ENCODE measurements around the gene CUL3. TPM values are rescaled to one million over a fixed set of nuclear protein-coding genes. Genes with fewer than 3 reads are reported as not detected.
A peak's percentile ranks its signal among the peaks of the same experiment; 100 is the strongest.
"Not testable (repeated sequence)": the region's sequence is repeated elsewhere in the genome, so short reads cannot be mapped to it uniquely, and the experiment has no call there.

CUL3 gene
- total RNA-seq, 2 experiments from 2014 or later, result 74.9 to 77.4 TPM

- H3K9me3 Mint-ChIP-seq, H3K27me3 Mint-ChIP-seq, H3K4me3 Mint-ChIP-seq, POLR2A ChIA-PET, H3K27ac Mint-ChIP-seq, CTCF ChIA-PET, DNase-seq: not testable (repeated sequence)
- peaks cover 51% of the 10 kb centered on the region for H3K36me3 Mint-ChIP-seq (ENCODE audit: low read depth)
- H3K4me1 Mint-ChIP-seq, result peaks cover 28% of the 10 kb centered on the region
Measured at GRCh38 chr2:224485081-224486014, 99.8 kb downstream of the CUL3 start.

GRCh38 chr2:224479826-224480225, 105.3 kb downstream of the CUL3 start:
- Mint-ChIP-seq H3K4me3 (no peak overlapping the region), H3K27ac (no peak overlapping the region), H3K27me3 (no peaks in the 10 kb centered on the region), H3K9me3 (no peaks in the 10 kb centered on the region), H3K36me3 (ENCODE audit: low read depth) (peaks cover 35% of the 10 kb centered on the region), H3K4me1 (peaks cover 7% of the 10 kb centered on the region)
- POLR2A ChIA-PET, result no interaction called here
- DNase-seq, result no peak
- CTCF ChIA-PET, result no interaction called here

- POLR2A ChIA-PET, result no interaction called here
- Mint-ChIP-seq H3K27ac (no peak overlapping the region), H3K36me3 (ENCODE audit: low read depth) (peaks cover 29% of the 10 kb centered on the region), H3K27me3 (no peaks in the 10 kb centered on the region), H3K9me3 (no peaks in the 10 kb centered on the region), H3K4me1 (no peaks in the 10 kb centered on the region), H3K4me3 (no peak overlapping the region)
- CTCF ChIA-PET, result interaction anchor here (0.6 to 0.7 kb wide), 3 partner anchors 26 to 523 kb away, joined by 3 to 4 read pairs (median 3); no protein-coding TSS in a partner anchor
- DNase-seq, result no peak
Measured at GRCh38 chr2:224472827-224473226, 112.3 kb downstream of the CUL3 start.

- DNase-seq, result no peak
- Mint-ChIP-seq H3K9me3 (no peaks in the 10 kb centered on the region), H3K27me3 (no peaks in the 10 kb centered on the region), H3K4me3 (no peak overlapping the region), H3K36me3 (ENCODE audit: low read depth) (peaks cover 23% of the 10 kb centered on the region), H3K27ac (no peak overlapping the region), H3K4me1 (no peaks in the 10 kb centered on the region)
- CTCF ChIA-PET, result interaction anchor here (0.7 kb wide), 1 partner anchor 36 kb away, joined by 3 read pairs; no protein-coding TSS in a partner anchor
- POLR2A ChIA-PET, result no interaction called here
Measured at GRCh38 chr2:224472137-224472536, 113.0 kb downstream of the CUL3 start.

- no peak overlapping the region for H3K4me3 Mint-ChIP-seq
- H3K36me3 Mint-ChIP-seq (ENCODE audit: low read depth), result peaks cover 8% of the 10 kb centered on the region
- H3K27ac Mint-ChIP-seq, result no peak overlapping the region
- ChIA-PET CTCF (no interaction called here), POLR2A (no interaction called here)
- H3K4me1 Mint-ChIP-seq, result peaks cover 2% of the 10 kb centered on the region
- no peak for DNase-seq
- H3K27me3 Mint-ChIP-seq, result no peaks in the 10 kb centered on the region
- peaks cover 1% of the 10 kb centered on the region for H3K9me3 Mint-ChIP-seq
Measured at GRCh38 chr2:224469374-224469964, 115.7 kb downstream of the CUL3 start.

GRCh38 chr2:224466304-224466895, 118.8 kb downstream of the CUL3 start:
- H3K4me1 Mint-ChIP-seq, result peaks cover 6% of the 10 kb centered on the region
- ChIA-PET CTCF (no interaction called here), POLR2A (no interaction called here)
- H3K4me3 Mint-ChIP-seq, result no peak overlapping the region
- peaks cover 11% of the 10 kb centered on the region for H3K9me3 Mint-ChIP-seq
- DNase-seq, result no peak
- peaks cover 7% of the 10 kb centered on the region for H3K27me3 Mint-ChIP-seq
- H3K36me3 Mint-ChIP-seq (ENCODE audit: low read depth), result no peaks in the 10 kb centered on the region
- H3K27ac Mint-ChIP-seq, result no peak overlapping the region

- Mint-ChIP-seq H3K4me3 (no peak overlapping the region), H3K9me3 (peaks cover 11% of the 10 kb centered on the region), H3K27ac (no peak overlapping the region), H3K27me3 (peaks cover 7% of the 10 kb centered on the region), H3K4me1 (peaks cover 6% of the 10 kb centered on the region), H3K36me3 (ENCODE audit: low read depth) (no peaks in the 10 kb centered on the region)
- ChIA-PET POLR2A (no interaction called here), CTCF (no interaction called here)
- DNase-seq, result no peak
Measured at GRCh38 chr2:224461391-224461790, 123.8 kb downstream of the CUL3 start.

GRCh38 chr2:224457408-224458096, 127.6 kb downstream of the CUL3 start:
- Mint-ChIP-seq H3K27ac (no peak overlapping the region), H3K36me3 (ENCODE audit: low read depth) (no peaks in the 10 kb centered on the region), H3K9me3 (peaks cover 4% of the 10 kb centered on the region), H3K4me1 (no peaks in the 10 kb centered on the region), H3K27me3 (peaks cover 7% of the 10 kb centered on the region), H3K4me3 (no peak overlapping the region)
- no peak for DNase-seq
- POLR2A ChIA-PET, result no interaction called here
- CTCF ChIA-PET, result interaction anchor here (0.8 kb wide), 1 partner anchor 104 kb away, joined by 3 read pairs; no protein-coding TSS in a partner anchor

- no peak for DNase-seq
- Mint-ChIP-seq H3K9me3 (no peaks in the 10 kb centered on the region), H3K4me1 (no peaks in the 10 kb centered on the region), H3K27me3 (peaks cover 11% of the 10 kb centered on the region), H3K36me3 (ENCODE audit: low read depth) (no peaks in the 10 kb centered on the region), H3K27ac (no peak overlapping the region), H3K4me3 (no peak overlapping the region)
- POLR2A ChIA-PET, result no interaction called here
- CTCF ChIA-PET, result interaction anchor here (1.1 kb wide), 1 partner anchor 11 kb away, joined by 3 read pairs; no protein-coding TSS in a partner anchor
Measured at GRCh38 chr2:224453892-224454291, 131.3 kb downstream of the CUL3 start.

- peaks cover 12% of the 10 kb centered on the region for H3K27me3 Mint-ChIP-seq
- H3K36me3 Mint-ChIP-seq (ENCODE audit: low read depth), result no peaks in the 10 kb centered on the region
- H3K9me3 Mint-ChIP-seq, result no peaks in the 10 kb centered on the region
- H3K4me1 Mint-ChIP-seq, result no peaks in the 10 kb centered on the region
- ChIA-PET CTCF (interaction anchor here (1.0 kb wide), 1 partner anchor 240 kb away, joined by 3 read pairs; no protein-coding TSS in a partner anchor), POLR2A (no interaction called here)
- no peak overlapping the region for H3K27ac Mint-ChIP-seq
- no peak overlapping the region for H3K4me3 Mint-ChIP-seq
- DNase-seq, result peak; percentile 36
Measured at GRCh38 chr2:224449212-224450147, 135.7 kb downstream of the CUL3 start.

GRCh38 chr2:224448236-224448635, 136.9 kb downstream of the CUL3 start:
- ChIA-PET POLR2A (no interaction called here), CTCF (no interaction called here)
- peaks cover 2% of the 10 kb centered on the region for H3K4me1 Mint-ChIP-seq
- no peaks in the 10 kb centered on the region for H3K9me3 Mint-ChIP-seq
- no peaks in the 10 kb centered on the region for H3K36me3 Mint-ChIP-seq (ENCODE audit: low read depth)
- H3K27me3 Mint-ChIP-seq, result peaks cover 18% of the 10 kb centered on the region
- no peak overlapping the region for H3K4me3 Mint-ChIP-seq
- H3K27ac Mint-ChIP-seq, result no peak overlapping the region
- no peak for DNase-seq

GRCh38 chr2:224444783-224445182, 140.4 kb downstream of the CUL3 start:
- H3K4me1 Mint-ChIP-seq, result peaks cover 10% of the 10 kb centered on the region
- H3K27me3 Mint-ChIP-seq, result peaks cover 38% of the 10 kb centered on the region

More at GRCh38 chr2:224444783-224445182, 140.4 kb downstream of the CUL3 start:
- no peaks in the 10 kb centered on the region for H3K36me3 Mint-ChIP-seq (ENCODE audit: low read depth)
- DNase-seq, result no peak
- no peak overlapping the region for H3K4me3 Mint-ChIP-seq
- H3K9me3 Mint-ChIP-seq, result no peaks in the 10 kb centered on the region
- H3K27ac Mint-ChIP-seq, result no peak overlapping the region
- ChIA-PET CTCF (no interaction called here), POLR2A (no interaction called here)
